ENCODE measurements around the gene GALNT7. TPM values are rescaled to one million over a fixed set of nuclear protein-coding genes. Genes with fewer than 3 reads are reported as not detected.

The GALNT7 gene
- polyA plus RNA-seq, 1 donor from 2014 or later = 15.0 TPM

- Histone ChIP-seq H2AFZ (ENCODE audit: low read depth, low read length) (peak overlapping the region; percentile 57), H3F3A (ENCODE audit: insufficient read depth, low read length, poor library complexity, severe bottlenecking) (peaks cover 10% of the 10 kb centered on the region), H3K9me3 (ENCODE audit: low read length) (no peaks in the 10 kb centered on the region), H3K4me3 (ENCODE audit: low read length) (peak overlapping the region; percentile 93), H3K9me2 (ENCODE audit: insufficient read depth, low read length) (no peaks in the 10 kb centered on the region), H3K4me2 (ENCODE audit: low read length) (peak overlapping the region; percentile 89), H3K27ac (ENCODE audit: low read length) (peak overlapping the region; percentile 26), H3K27me3 (ENCODE audit: insufficient read depth, low read depth, low read length) (no peaks in the 10 kb centered on the region), H3K36me3 (ENCODE audit: insufficient read depth, low read length) (peaks cover 3% of the 10 kb centered on the region), H3K79me2 (replicated peaks; ENCODE audit: insufficient read depth, low read length) (peaks cover 30% of the 10 kb centered on the region), H4K20me1 (ENCODE audit: insufficient read depth) (no peaks in the 10 kb centered on the region), H3K9ac (ENCODE audit: low read length) (peak overlapping the region; percentile 54)
- no peak for TF ChIP-seq EP300 (conservative IDR thresholded peaks at IDR 0.05; ENCODE audit: poor library complexity, severe bottlenecking)
- TF ChIP-seq TAF1 (IDR thresholded peaks at IDR 0.05; ENCODE audit: low read depth) = no peak
- peak; percentile 19 for TF ChIP-seq SMC3 (conservative IDR thresholded peaks at IDR 0.05; ENCODE audit: poor library complexity)
- TF ChIP-seq CTCF (IDR thresholded peaks at IDR 0.05; ENCODE audit: poor library complexity, severe bottlenecking) = no peak
- no peak for TF ChIP-seq RAD21 (conservative IDR thresholded peaks at IDR 0.05)
- peak; percentile 49 for TF ChIP-seq POLR2AphosphoS5 (IDR thresholded peaks at IDR 0.05)
- peak; percentile 74 for TF ChIP-seq MXI1 (conservative IDR thresholded peaks at IDR 0.05; ENCODE audit: poor library complexity, severe bottlenecking)
- TF ChIP-seq REST (IDR thresholded peaks at IDR 0.05; ENCODE audit: borderline replicate concordance) = peak; percentile 25
Measured at GRCh38 chr4:173334891-173335752, 166.5 kb downstream of the GALNT7 start.

GRCh38 chr4:173337463-173337862, 168.9 kb downstream of the GALNT7 start:
- H3K27ac ChIP-seq (ENCODE audit: low read length) = no peak overlapping the region
- peaks cover 9% of the 10 kb centered on the region for H3K79me2 ChIP-seq (replicated peaks; ENCODE audit: insufficient read depth, low read length)
- H3K9ac ChIP-seq (ENCODE audit: low read length) = no peak overlapping the region
- no peaks in the 10 kb centered on the region for H3K9me3 ChIP-seq (ENCODE audit: low read length)
- no peaks in the 10 kb centered on the region for H3K36me3 ChIP-seq (ENCODE audit: insufficient read depth, low read length)
- no peaks in the 10 kb centered on the region for H4K20me1 ChIP-seq (ENCODE audit: insufficient read depth)
- no peak overlapping the region for H3K4me2 ChIP-seq (ENCODE audit: low read length)
- H3K27me3 ChIP-seq (ENCODE audit: insufficient read depth, low read depth, low read length) = no peaks in the 10 kb centered on the region
- TF ChIP-seq EZH2 (IDR thresholded peaks at IDR 0.05; ENCODE audit: borderline replicate concordance, insufficient read depth, low read length, poor library complexity, severe bottlenecking) = no peak
- TF ChIP-seq POLR2AphosphoS5 (IDR thresholded peaks at IDR 0.05) = no peak
- no peak for TF ChIP-seq TAF1 (IDR thresholded peaks at IDR 0.05; ENCODE audit: low read depth)
- TF ChIP-seq SMC3 (conservative IDR thresholded peaks at IDR 0.05; ENCODE audit: poor library complexity) = no peak
- no peak for TF ChIP-seq EP300 (conservative IDR thresholded peaks at IDR 0.05; ENCODE audit: poor library complexity, severe bottlenecking)
- no peak for TF ChIP-seq MXI1 (conservative IDR thresholded peaks at IDR 0.05; ENCODE audit: poor library complexity, severe bottlenecking)
- no peak for TF ChIP-seq REST (IDR thresholded peaks at IDR 0.05; ENCODE audit: borderline replicate concordance)
- no peak for TF ChIP-seq RAD21 (conservative IDR thresholded peaks at IDR 0.05)
- TF ChIP-seq CTCF (IDR thresholded peaks at IDR 0.05; ENCODE audit: poor library complexity, severe bottlenecking) = no peak
- H3F3A ChIP-seq (ENCODE audit: insufficient read depth, low read length, poor library complexity, severe bottlenecking) = peaks cover 10% of the 10 kb centered on the region
- no peak overlapping the region for H2AFZ ChIP-seq (ENCODE audit: low read depth, low read length)
- no peaks in the 10 kb centered on the region for H3K9me2 ChIP-seq (ENCODE audit: insufficient read depth, low read length)
- H3K4me3 ChIP-seq (ENCODE audit: low read length) = no peak overlapping the region

Data from neural cell (in vitro differentiated cells).